ENCODE measurements around the gene CALM1. TPM values are rescaled to one million over a fixed set of nuclear protein-coding genes. Genes with fewer than 3 reads are reported as not detected.
A peak's percentile ranks its signal among the peaks of the same experiment; 100 is the strongest.

Gene CALM1
- total RNA-seq, 1 donor from 2014 or later = 590 TPM

DNA sequence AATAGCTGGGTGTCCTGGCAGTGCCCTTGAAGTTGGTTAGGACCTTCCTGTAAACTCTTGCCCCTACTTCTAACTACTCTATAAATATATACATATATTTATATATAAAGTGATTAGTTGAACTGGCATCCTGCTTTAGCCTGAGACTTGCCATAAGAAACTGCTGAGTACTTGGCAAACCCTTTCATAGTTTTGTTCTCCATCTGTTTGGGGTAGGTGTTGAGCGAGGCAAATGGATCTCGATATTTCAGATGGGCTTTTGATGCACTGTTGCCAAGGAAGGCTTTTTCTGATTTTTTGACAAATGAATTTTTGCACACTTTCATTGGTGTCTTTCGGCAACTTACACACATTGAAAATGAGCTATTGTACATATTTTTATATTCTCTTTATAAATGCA lies 10.4 kb downstream of the CALM1 start:
- Mint-ChIP-seq H3K27me3 (ENCODE audit: unreplicated experiment) (no peaks in the 10 kb centered on the region), H3K36me3 (ENCODE audit: unreplicated experiment) (peaks cover 11% of the 10 kb centered on the region), H3K4me1 (ENCODE audit: low read depth, unreplicated experiment) (peaks cover 13% of the 10 kb centered on the region), H3K9me3 (ENCODE audit: unreplicated experiment) (no peaks in the 10 kb centered on the region), H3K4me3 (ENCODE audit: unreplicated experiment) (no peak overlapping the region), H3K27ac (ENCODE audit: unreplicated experiment) (no peak overlapping the region)
- no peak for TF ChIP-seq CTCF (IDR thresholded peaks at IDR 0.05; ENCODE audit: partially characterized antibody, unreplicated experiment)
- no peak for DNase-seq

DNA sequence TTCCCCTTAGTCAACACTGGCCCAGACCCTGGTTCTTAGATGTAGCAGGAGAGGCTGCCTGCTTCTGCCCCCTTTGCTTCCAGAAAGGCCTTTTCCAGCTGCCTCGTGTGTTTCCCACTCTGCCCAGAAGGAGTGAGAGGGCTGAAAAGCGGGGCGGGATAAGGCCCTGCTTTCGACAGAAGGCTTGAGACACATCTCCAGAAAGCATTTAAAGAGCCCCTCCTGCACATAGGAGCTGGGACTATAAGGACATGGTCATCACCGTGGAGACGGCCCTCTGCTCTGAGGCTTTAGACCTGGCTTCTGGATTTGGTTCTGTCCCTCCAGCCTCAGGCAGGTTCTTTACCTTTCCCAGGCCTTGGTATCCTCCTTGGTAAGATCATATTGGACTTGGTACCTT lies 11.9 kb downstream of the CALM1 start:
- no peak for TF ChIP-seq CTCF (IDR thresholded peaks at IDR 0.05; ENCODE audit: partially characterized antibody, unreplicated experiment)
- H3K9me3 Mint-ChIP-seq (ENCODE audit: unreplicated experiment) = no peaks in the 10 kb centered on the region
- H3K4me1 Mint-ChIP-seq (ENCODE audit: low read depth, unreplicated experiment) = peaks cover 11% of the 10 kb centered on the region
- peak overlapping the region; percentile 78 for H3K27ac Mint-ChIP-seq (ENCODE audit: unreplicated experiment)
- H3K4me3 Mint-ChIP-seq (ENCODE audit: unreplicated experiment) = no peak overlapping the region
- peaks cover 11% of the 10 kb centered on the region for H3K36me3 Mint-ChIP-seq (ENCODE audit: unreplicated experiment)
- no peaks in the 10 kb centered on the region for H3K27me3 Mint-ChIP-seq (ENCODE audit: unreplicated experiment)
- DNase-seq = no peak

GRCh38 chr14:90409209-90409730 lies 12.4 kb downstream of the CALM1 start:
- Mint-ChIP-seq H3K4me3 (ENCODE audit: unreplicated experiment) (no peak overlapping the region), H3K9me3 (ENCODE audit: unreplicated experiment) (no peaks in the 10 kb centered on the region), H3K4me1 (ENCODE audit: low read depth, unreplicated experiment) (peaks cover 11% of the 10 kb centered on the region), H3K27ac (ENCODE audit: unreplicated experiment) (peak overlapping the region; percentile 78), H3K27me3 (ENCODE audit: unreplicated experiment) (no peaks in the 10 kb centered on the region), H3K36me3 (ENCODE audit: unreplicated experiment) (peaks cover 11% of the 10 kb centered on the region)
- no peak for TF ChIP-seq CTCF (IDR thresholded peaks at IDR 0.05; ENCODE audit: partially characterized antibody, unreplicated experiment)
- DNase-seq = no peak

- Mint-ChIP-seq H3K27me3 (ENCODE audit: unreplicated experiment) (no peaks in the 10 kb centered on the region), H3K4me3 (ENCODE audit: unreplicated experiment) (no peak overlapping the region), H3K4me1 (ENCODE audit: low read depth, unreplicated experiment) (peaks cover 5% of the 10 kb centered on the region), H3K9me3 (ENCODE audit: unreplicated experiment) (no peaks in the 10 kb centered on the region), H3K27ac (ENCODE audit: unreplicated experiment) (no peak overlapping the region), H3K36me3 (ENCODE audit: unreplicated experiment) (no peaks in the 10 kb centered on the region)
- DNase-seq = no peak
- TF ChIP-seq CTCF (IDR thresholded peaks at IDR 0.05; ENCODE audit: partially characterized antibody, unreplicated experiment) = no peak
Observed at GRCh38 chr14:90412058-90412457, 15.2 kb downstream of the CALM1 start.

- peaks cover 3% of the 10 kb centered on the region for H3K27me3 Mint-ChIP-seq (ENCODE audit: unreplicated experiment)
- H3K4me1 Mint-ChIP-seq (ENCODE audit: low read depth, unreplicated experiment) = peaks cover 7% of the 10 kb centered on the region
- TF ChIP-seq CTCF (IDR thresholded peaks at IDR 0.05; ENCODE audit: partially characterized antibody, unreplicated experiment) = no peak
- no peaks in the 10 kb centered on the region for H3K36me3 Mint-ChIP-seq (ENCODE audit: unreplicated experiment)
- H3K27ac Mint-ChIP-seq (ENCODE audit: unreplicated experiment) = no peak overlapping the region
- H3K4me3 Mint-ChIP-seq (ENCODE audit: unreplicated experiment) = no peak overlapping the region
- no peak for DNase-seq
- peaks cover 1% of the 10 kb centered on the region for H3K9me3 Mint-ChIP-seq (ENCODE audit: unreplicated experiment)
Observed at GRCh38 chr14:90416720-90417119, 19.9 kb downstream of the CALM1 start.

Measured in glutamatergic neuron (in vitro differentiated cells).